HFFc6 (cell line): Measurements from ENCODE around the gene PTPRD. TPM values are rescaled to one million over a fixed set of nuclear protein-coding genes. Genes with fewer than 3 reads are reported as not detected.

Source experiments
- DNase-seq: peaks from one replicate; pipeline ENCODE4 v3.0.0-alpha.2; 2018
- H3K27ac Mint-ChIP-seq: 2 replicates; pipeline ENCODE4 v1.8.0; 2020; ENCODE audit warnings: mild to moderate bottlenecking, mixed read lengths
- H3K27me3 Mint-ChIP-seq: 2 replicates; pipeline ENCODE4 v1.8.0; 2021; ENCODE audit warnings: mild to moderate bottlenecking, moderate library complexity, mixed read lengths; ENCODE audit not compliant: insufficient read depth
- H3K36me3 Mint-ChIP-seq: 2 replicates; pipeline ENCODE4 v1.8.0; 2021; ENCODE audit warnings: low read depth, mixed read lengths
- H3K4me1 Mint-ChIP-seq: 2 replicates; pipeline ENCODE4 v1.8.0; 2020; ENCODE audit warnings: low read depth, mixed read lengths
- H3K4me3 Mint-ChIP-seq: 2 replicates; pipeline ENCODE4 v1.8.0; 2020; ENCODE audit warnings: mild to moderate bottlenecking, moderate library complexity, mixed read lengths
- H3K9me3 Mint-ChIP-seq: 2 replicates; pipeline ENCODE4 v1.8.0; 2020; ENCODE audit warnings: mild to moderate bottlenecking, mixed read lengths
- total RNA-seq, 6 experiments: library from RNA; stranded (reverse); fragmentation: NEBNext Ultra II Directional; extraction: Animal tissue kit (Norgen Biotek cat#: 25700); gene quantifications; 2 replicates in 1 of 6; 3 replicates in 5 of 6; pipeline ENCODE4 v1.2.3, GENCODE V29; 2021
- TF ChIP-seq, protein P1 (sequence below): fragments of 200-600 bp; sonication (generic); IDR thresholded peaks from 2 replicates; pipeline ENCODE4 v1.5.0; 2021; ENCODE audit warnings: antibody characterized with exemption, mild to moderate bottlenecking

The PTPRD gene
- total RNA-seq, 6 experiments from 2014 or later: not detected

DNA sequence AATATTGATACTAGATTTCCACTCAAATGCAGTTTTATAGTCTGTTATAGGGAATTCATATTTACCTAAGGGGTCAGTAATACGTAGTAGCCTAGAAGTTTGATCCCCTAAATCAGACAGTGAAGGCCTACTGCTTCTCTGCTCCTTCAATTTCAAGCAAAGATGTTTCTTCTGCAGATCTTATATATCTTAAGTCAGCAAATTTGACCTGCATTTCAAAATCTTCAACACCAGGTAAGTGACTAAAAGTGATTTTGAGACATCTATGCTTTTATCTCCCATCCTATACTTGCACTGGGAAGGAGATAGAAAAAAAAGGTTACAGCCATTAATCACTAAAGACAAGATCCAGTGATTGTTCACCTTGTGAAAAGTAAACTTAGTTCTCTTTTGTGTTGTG is 363.9 kb downstream of the PTPRD start:
- H3K27me3 Mint-ChIP-seq: no peaks in the 10 kb centered on the region; the same call in 1 of the 2 replicates
- H3K9me3 Mint-ChIP-seq: peaks cover 3% of the 10 kb centered on the region; the same call in 1 of the 2 replicates
- H3K36me3 Mint-ChIP-seq: peaks cover 4% of the 10 kb centered on the region; the same call in 1 of the 2 replicates
- DNase-seq: no peak
- TF ChIP-seq, protein P1, sequence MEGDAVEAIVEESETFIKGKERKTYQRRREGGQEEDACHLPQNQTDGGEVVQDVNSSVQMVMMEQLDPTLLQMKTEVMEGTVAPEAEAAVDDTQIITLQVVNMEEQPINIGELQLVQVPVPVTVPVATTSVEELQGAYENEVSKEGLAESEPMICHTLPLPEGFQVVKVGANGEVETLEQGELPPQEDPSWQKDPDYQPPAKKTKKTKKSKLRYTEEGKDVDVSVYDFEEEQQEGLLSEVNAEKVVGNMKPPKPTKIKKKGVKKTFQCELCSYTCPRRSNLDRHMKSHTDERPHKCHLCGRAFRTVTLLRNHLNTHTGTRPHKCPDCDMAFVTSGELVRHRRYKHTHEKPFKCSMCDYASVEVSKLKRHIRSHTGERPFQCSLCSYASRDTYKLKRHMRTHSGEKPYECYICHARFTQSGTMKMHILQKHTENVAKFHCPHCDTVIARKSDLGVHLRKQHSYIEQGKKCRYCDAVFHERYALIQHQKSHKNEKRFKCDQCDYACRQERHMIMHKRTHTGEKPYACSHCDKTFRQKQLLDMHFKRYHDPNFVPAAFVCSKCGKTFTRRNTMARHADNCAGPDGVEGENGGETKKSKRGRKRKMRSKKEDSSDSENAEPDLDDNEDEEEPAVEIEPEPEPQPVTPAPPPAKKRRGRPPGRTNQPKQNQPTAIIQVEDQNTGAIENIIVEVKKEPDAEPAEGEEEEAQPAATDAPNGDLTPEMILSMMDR: no peak
- H3K4me3 Mint-ChIP-seq: no peak overlapping the region
- no peak overlapping the region for H3K27ac Mint-ChIP-seq
- H3K4me1 Mint-ChIP-seq: no peaks in the 10 kb centered on the region; the same call in 1 of the 2 replicates

DNA sequence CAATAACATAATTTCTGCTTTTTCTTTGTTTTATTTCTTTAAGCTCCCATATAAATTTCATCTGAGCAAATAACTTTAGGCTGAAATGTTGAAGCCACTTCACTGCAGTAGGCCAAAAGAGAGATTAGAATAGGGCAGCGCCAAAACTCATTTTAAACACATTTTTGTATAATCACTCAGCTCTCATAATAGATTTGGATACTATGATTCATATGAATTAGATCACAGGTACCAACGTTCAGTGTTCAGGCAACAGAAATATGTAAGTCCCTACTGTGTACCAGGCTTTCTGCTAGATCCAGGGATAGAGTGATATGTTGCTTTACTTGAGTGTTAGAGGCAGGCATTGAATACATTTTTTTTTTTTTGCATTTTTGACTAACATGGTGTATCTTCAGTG is 370.5 kb downstream of the PTPRD start:
- TF ChIP-seq, protein P1: no peak
- Mint-ChIP-seq H3K4me1 (no peaks in the 10 kb centered on the region; the same call in 1 of the 2 replicates), H3K36me3 (peaks cover 4% of the 10 kb centered on the region; the same call in 1 of the 2 replicates), H3K9me3 (peaks cover 3% of the 10 kb centered on the region; the same call in 1 of the 2 replicates), H3K4me3 (no peak overlapping the region), H3K27me3 (no peaks in the 10 kb centered on the region; the same call in 1 of the 2 replicates), H3K27ac (no peak overlapping the region)
- DNase-seq: no peak

DNA sequence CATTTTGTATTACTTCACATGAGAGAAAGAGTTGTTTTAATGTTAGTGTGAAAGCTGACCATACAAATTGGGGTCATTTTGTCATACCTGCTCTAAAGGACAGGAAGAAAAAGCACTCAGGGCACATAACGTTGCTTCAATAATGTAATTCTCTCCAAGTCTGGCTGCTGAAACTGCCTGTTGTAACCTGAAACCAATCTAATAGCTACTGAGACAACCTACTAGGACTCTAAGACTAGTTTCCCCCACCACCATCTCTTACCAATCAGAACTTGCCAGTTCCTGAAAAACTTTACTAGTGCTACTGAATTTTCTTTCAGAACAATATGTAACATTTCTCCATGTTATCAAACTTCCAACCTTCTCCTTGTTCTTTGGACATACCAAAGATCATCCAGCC is 374.7 kb downstream of the PTPRD start:
- Mint-ChIP-seq H3K4me3 (no peak overlapping the region), H3K27me3 (no peaks in the 10 kb centered on the region; the same call in 1 of the 2 replicates), H3K36me3 (no peaks in the 10 kb centered on the region), H3K27ac (no peak overlapping the region), H3K4me1 (no peaks in the 10 kb centered on the region; the same call in 1 of the 2 replicates), H3K9me3 (peaks cover 4% of the 10 kb centered on the region)
- no peak for DNase-seq
- TF ChIP-seq, protein P1: no peak

DNA sequence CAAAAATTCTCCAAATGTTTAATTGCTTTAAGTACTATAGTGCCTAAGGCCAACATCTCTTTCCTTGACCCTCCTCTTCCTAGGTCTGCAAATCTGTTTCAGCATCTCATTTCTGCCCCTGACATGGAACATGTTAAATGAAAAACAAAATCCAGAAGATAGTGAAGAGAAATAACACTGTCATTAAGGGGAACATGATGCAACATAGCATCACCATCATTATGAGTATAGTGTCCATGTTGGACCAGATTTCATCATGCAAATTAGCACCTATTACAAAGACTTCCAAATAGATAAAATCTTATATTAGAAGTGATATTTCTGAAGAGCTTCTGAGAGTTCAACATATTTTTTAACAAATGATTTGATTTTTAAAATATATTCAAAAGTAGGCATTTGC is 375.2 kb downstream of the PTPRD start:
- DNase-seq: no peak
- H3K9me3 Mint-ChIP-seq: peaks cover 4% of the 10 kb centered on the region
- H3K27me3 Mint-ChIP-seq: no peaks in the 10 kb centered on the region; the same call in 1 of the 2 replicates

DNA sequence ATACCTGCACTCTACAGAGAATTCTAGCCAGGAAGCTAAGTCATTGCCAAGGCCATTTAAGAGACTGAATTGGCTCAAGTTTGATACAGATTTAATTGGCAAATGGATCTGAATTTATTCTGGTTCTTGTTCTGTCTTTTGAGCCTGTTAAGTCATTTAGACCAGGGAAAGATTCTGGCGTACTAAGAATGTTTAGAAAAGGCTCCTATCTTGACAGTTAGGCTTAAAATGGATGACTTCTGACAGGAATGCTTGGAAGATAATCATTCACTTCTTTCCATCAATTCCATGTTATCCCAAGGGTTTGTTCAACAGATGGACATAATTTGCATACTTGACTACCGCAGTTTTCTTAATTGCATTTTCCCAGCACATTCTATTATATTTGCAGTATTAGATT is 376.6 kb downstream of the PTPRD start:
- Mint-ChIP-seq H3K27ac (no peak overlapping the region), H3K27me3 (no peaks in the 10 kb centered on the region; the same call in 1 of the 2 replicates), H3K4me1 (no peaks in the 10 kb centered on the region; the same call in 1 of the 2 replicates), H3K9me3 (peaks cover 4% of the 10 kb centered on the region), H3K4me3 (no peak overlapping the region), H3K36me3 (no peaks in the 10 kb centered on the region)
- TF ChIP-seq, protein P1: no peak
- no peak for DNase-seq

More for the DNA sequence above, 375.2 kb downstream of the PTPRD start:
- H3K36me3 Mint-ChIP-seq: no peaks in the 10 kb centered on the region
- TF ChIP-seq, protein P1: no peak
- no peaks in the 10 kb centered on the region; the same call in 1 of the 2 replicates for H3K4me1 Mint-ChIP-seq
- no peak overlapping the region for H3K27ac Mint-ChIP-seq
- H3K4me3 Mint-ChIP-seq: no peak overlapping the region
